GM18505 (cell line): ENCODE measurements around the gene RAB7A.
A peak's percentile ranks its signal among the peaks of the same experiment; 100 is the strongest.

Experiments
- ATAC-seq: cut with Tn5 transposase; IDR thresholded peaks from one replicate; pipeline ENCODE4 v1.9.1; 2021; ENCODE audit not compliant: unreplicated experiment
- POLR2A ChIP-seq: IDR thresholded peaks from 4 replicates; pipeline ENCODE4 v1.6.1; 2011; ENCODE audit warnings: borderline replicate concordance; ENCODE audit not compliant: insufficient read depth, insufficient read length; ENCODE audit errors: extremely low read depth

RAB7A gene

DNA sequence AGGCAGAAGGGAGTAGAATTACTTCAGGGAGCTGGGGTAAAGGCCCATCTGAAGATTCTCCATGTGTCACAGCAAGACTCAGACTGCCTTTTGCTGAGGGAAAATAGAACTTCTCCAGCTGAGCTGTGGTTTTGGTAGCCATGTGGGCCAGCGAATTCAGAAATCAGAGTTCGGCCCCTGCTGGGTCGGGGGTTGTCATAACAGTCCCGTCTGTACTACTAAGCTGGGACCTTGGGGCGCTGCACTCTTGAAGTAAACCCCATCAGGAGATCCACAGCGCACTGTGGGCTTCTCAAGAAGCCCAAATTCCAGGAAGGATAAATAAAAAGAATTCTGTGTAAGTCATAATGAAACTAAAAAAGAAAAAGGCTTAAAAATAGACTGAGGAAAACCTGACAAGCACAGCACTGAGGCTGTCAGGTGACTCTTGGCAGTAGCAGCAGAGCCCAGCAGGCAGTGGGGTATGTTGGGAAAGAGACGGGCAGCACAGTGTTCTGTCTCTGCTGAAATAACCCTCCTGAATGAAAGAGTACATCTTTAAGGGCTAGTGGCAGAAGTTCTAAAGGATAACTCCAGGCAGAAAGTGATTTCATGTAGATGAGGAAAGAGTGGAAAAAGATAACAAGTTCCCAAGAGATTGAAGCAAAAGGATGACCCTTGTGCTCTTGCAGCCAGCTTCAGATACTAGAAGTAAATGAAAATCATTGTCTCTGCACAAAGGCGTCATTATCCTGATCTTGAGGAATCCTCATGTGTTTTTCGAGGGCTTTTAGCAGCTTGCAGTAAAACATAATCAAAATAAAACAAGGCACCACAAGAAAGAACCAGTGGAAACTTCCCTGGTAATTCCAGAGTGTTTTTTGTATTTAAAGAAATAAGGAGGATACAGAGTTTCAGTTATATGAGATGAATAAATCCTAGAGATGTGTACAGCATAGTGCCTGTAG is 74.5 kb downstream of the RAB7A start:
- TF ChIP-seq POLR2A: no peak
- no peak for ATAC-seq

GRCh38 chr3:128801779-128802380 is 75.9 kb downstream of the RAB7A start:
- no peak for TF ChIP-seq POLR2A
- no peak for ATAC-seq

- TF ChIP-seq POLR2A: no peak
Observed at GRCh38 chr3:128803307-128803706, 77.3 kb downstream of the RAB7A start.

DNA sequence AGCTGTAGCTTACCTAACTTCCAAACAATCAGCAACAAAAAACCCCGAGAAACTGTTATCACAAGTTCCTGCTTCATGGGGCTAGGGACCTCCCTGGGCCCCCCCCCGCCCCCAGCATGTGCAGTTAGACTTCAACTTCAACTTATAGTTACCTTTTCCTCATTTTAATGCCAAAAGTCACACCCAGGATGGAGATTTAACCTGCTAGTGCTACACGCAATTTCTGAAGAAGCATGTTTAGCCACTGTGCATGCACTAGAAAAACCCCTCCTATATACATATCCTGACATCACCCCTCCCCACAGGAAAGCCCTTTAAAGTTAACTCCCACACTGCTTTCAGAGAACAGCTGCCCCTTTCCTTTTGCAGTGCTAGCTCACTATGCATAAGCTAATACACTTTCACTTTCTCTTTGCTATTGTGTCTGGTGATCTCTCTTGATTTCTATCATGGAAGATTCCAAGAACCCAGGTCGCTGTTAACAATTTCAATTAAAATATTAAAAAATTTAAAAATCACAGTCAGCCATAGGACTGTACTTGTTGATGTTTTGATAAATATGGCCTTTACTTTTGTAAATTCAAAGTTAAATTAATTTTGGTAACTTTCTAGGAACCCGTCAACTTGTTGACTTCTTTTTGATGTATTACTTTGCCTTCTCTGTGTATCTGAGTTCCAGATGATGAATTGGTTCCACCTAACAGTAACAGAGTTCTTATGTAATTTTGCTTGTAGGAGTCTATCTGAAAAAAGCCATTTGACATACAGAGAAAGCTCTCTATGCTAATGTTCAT is 78.2 kb downstream of the RAB7A start:
- ATAC-seq: peak; percentile 76
- TF ChIP-seq POLR2A: no peak

More at GRCh38 chr3:128803307-128803706, 77.3 kb downstream of the RAB7A start:
- no peak for ATAC-seq

DNA sequence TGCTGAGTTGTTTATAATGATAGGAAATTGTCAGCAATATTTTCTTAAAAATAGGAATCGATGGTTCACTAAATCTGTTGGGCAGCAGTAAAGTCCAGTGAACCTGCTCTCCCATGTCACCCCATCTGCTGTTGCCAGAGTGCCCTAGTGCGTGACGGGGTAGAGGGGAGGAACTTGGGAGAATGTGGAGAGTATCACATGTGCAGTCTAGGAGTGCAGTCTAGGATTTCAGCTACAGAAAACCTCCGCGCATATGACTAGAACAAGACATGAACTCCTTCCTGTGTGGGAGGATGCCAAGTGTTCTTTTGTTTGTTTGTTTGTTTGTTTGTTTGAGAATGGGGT is 78.8 kb downstream of the RAB7A start:
- TF ChIP-seq POLR2A: no peak
- ATAC-seq: no peak

DNA sequence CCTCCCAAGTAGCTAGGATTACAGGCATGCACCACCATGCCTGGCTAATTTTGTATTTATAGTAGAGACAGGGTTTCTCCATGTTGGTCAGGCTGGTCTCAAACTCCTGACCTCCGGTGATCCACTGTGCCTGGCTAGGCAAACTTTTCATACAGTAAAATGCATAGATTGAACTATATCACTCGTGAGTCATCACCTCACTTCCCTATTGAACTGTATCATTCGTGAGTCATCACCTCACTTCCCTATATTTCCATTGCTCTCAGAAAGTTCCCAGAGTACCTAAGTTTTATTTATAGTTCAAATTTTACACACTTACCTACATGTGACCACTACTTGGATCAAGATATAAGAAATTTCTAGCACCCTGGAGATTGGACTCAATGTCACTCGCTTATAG is 79.8 kb downstream of the RAB7A start:
- no peak for TF ChIP-seq POLR2A
- no peak for ATAC-seq

- ATAC-seq: no peak
- TF ChIP-seq POLR2A: no peak
Observed at GRCh38 chr3:128806588-128806987, 80.6 kb downstream of the RAB7A start.

- no peak for ATAC-seq
- no peak for TF ChIP-seq POLR2A
Observed at GRCh38 chr3:128807186-128807830, 81.3 kb downstream of the RAB7A start.

DNA sequence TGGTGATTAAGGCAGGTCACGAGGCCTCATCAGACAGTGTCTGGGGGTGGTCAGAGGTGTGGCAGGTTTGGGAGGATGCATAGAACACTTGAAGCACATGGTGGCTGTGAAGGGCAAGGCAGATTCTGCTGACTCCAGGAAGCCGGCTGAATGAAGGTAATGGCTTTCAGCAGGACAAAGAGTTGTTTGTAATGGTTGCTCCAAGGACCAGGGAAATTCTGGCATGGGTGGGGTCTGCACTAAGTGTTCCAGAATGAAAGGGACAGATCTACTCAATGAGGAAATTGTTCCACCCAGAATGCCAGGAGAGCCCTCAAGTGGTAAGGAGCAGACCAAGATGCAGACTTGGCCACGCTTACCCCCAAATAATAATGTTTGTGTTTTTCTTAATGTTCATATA is 82.7 kb downstream of the RAB7A start:
- TF ChIP-seq POLR2A: no peak
- ATAC-seq: no peak

- ATAC-seq: no peak
Observed at GRCh38 chr3:128813097-128813496, 87.1 kb downstream of the RAB7A start.

GRCh38 chr3:128814060-128814459 is 88.1 kb downstream of the RAB7A start:
- TF ChIP-seq POLR2A: no peak
- ATAC-seq: no peak

More at GRCh38 chr3:128813097-128813496, 87.1 kb downstream of the RAB7A start:
- no peak for TF ChIP-seq POLR2A

DNA sequence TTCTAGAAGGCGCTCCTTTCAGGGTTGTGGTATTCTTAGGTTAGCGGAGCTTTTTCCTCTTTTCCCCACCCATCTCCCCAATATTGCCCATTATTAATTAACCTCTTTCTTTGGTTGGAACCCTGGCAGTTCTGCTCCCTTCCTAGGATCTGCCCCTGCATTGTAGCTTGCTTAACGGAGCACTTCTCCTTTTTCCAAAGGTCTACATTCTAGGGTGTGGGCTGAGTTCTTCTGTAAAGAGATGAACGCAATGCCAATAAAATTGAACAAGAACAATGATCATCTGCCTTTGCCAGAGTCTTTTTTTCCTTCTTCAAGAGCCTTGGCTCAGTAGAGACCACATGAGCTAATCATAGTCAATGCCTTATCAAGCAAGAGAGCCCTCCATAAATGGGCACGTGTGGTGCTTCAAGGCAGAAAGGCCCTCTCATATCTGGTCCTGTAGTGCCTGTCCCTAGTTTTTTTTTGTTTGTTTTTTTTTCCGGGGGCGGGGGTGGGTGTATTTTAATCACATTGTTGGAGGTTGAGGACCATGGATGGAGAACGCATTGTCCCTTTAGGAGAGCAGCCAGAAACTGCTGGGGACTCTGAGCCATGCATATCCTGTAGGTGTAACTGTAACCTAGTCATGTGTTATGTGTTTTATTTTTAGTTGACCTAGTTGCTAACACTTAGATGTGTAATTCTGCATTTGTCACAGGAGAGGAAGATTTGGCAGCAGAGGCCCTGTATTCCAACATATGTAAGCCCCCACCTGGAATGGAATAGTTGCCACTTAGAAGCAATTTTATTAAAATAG is 88.7 kb downstream of the RAB7A start:
- ATAC-seq: no peak
- no peak for TF ChIP-seq POLR2A
